Panc1 (cell line): ENCODE measurements around the gene HIPK3. TPM values are rescaled to one million over a fixed set of nuclear protein-coding genes. Genes with fewer than 3 reads are reported as not detected.

ENCODE experiments used
- ATAC-seq: fragments of 200-7000 bp; cut with Tn5 transposase; 2 replicates; pipeline ENCODE4 v1.9.1; 2020; ENCODE audit warnings: mild to moderate bottlenecking, moderate library complexity
- BruUV-seq: library from RNA; stranded (reverse); fragments of 400-500 nt; replicated peaks from 2 replicates; lab custom pipeline; 2021; lab: Mats Ljungman, UMichigan
- CTCF ChIA-PET: fragments of 300-600 bp; sonication (Branson Sonifier 250); formaldehyde crosslinking; loops from one replicate; lab custom pipeline; 2022; ENCODE audit warnings: antibody characterized with exemption; lab: Charles Lee
- POLR2A ChIA-PET: fragments of 300-600 bp; sonication (Branson Sonifier 250); formaldehyde crosslinking; loops from one replicate; lab custom pipeline; 2022; ENCODE audit warnings: antibody characterized with exemption; lab: Charles Lee
- DNase-seq: peaks from one replicate; pipeline ENCODE4 v3.0.0-alpha.2; 2010; ENCODE audit warnings: low read depth, low spot score
- H3K27ac ChIP-seq: 2 replicates; pipeline ENCODE4 v1.5.1; 2011; ENCODE audit warnings: mild to moderate bottlenecking, low read length, inconsistent platforms
- H3K27me3 ChIP-seq: fragments of 200-500 bp; sonication (Bioruptor generic); 2 replicates; pipeline ENCODE4 v1.6.0; 2014; ENCODE audit warnings: low read length, inconsistent platforms; ENCODE audit not compliant: control insufficient read depth, insufficient read depth
- H3K36me3 ChIP-seq: fragments of 200-500 bp; sonication (Bioruptor generic); 2 replicates; pipeline ENCODE4 v1.5.1; 2014; ENCODE audit warnings: inconsistent platforms, mild to moderate bottlenecking, low read length, moderate library complexity; ENCODE audit not compliant: control insufficient read depth, insufficient read depth
- H3K4me1 ChIP-seq: 2 replicates; pipeline ENCODE4 v1.5.1; 2011; ENCODE audit warnings: inconsistent platforms, mild to moderate bottlenecking, low read length, moderate library complexity; ENCODE audit not compliant: control insufficient read depth, insufficient read depth
- H3K4me3 ChIP-seq, 2 experiments: 2 replicates each; pipeline ENCODE4 v1.5.1; 2011 to 2012; ENCODE audit warnings: low read depth in 2 of 2, low read length in 2 of 2, mild to moderate bottlenecking in 2 of 2, inconsistent platforms in 1 of 2, moderate library complexity in 1 of 2
- H3K9me3 ChIP-seq: fragments of 200-500 bp; sonication (Bioruptor generic); 2 replicates; pipeline ENCODE4 v1.5.1; 2014; ENCODE audit warnings: low read depth, mild to moderate bottlenecking, inconsistent platforms, low read length, moderate library complexity; ENCODE audit not compliant: control insufficient read depth, insufficient read depth
- POLR2AphosphoS5 ChIP-seq: IDR thresholded peaks from 2 replicates; pipeline ENCODE4 v1.6.1; 2012; ENCODE audit warnings: mild to moderate bottlenecking, low read depth, low read length, moderate library complexity
- SIN3A ChIP-seq: IDR thresholded peaks from 2 replicates; pipeline ENCODE4 v1.6.1; 2012; ENCODE audit warnings: low read depth, mild to moderate bottlenecking, low read length, moderate library complexity, borderline replicate concordance; ENCODE audit not compliant: insufficient read depth
- TCF7L2 ChIP-seq: IDR thresholded peaks from 2 replicates; pipeline ENCODE4 v1.6.1; 2011; ENCODE audit warnings: mild to moderate bottlenecking, low read depth, low read length, inconsistent platforms
- in situ Hi-C: cut with HindIII; loops from 2 replicates; pipeline ENCODE4 v1.10.0; 2016; ENCODE audit warnings: low sequenced_read_pairs, low pct_unique_long_range_greater_than_20kb
- intact Hi-C: fragments of 100-400 bp; cut with micrococcal nuclease; formaldehyde crosslinking; loops from one replicate; pipeline ENCODE4 v1.10.0; 2022; ENCODE audit not compliant: unreplicated experiment
- total RNA-seq: library from RNA; stranded (reverse); gene quantifications from one replicate; pipeline ENCODE4 v1.2.1, GENCODE V29; 2021; ENCODE audit not compliant: unreplicated experiment
- TF ChIP-seq, protein P1 (sequence below): fragments of 450-650 bp; IDR thresholded peaks from 2 replicates; pipeline ENCODE4 v1.5.1; 2017; ENCODE audit warnings: mild to moderate bottlenecking
- TF ChIP-seq, protein P2 (sequence below), 2 experiments: IDR thresholded peaks; 2 replicates each; pipeline ENCODE4 v1.6.1; 2011 to 2012; ENCODE audit warnings: low read depth in 2 of 2, control low read depth in 1 of 2, low read length in 1 of 2, mild to moderate bottlenecking in 1 of 2, moderate library complexity in 1 of 2; ENCODE audit not compliant: insufficient read depth in 1 of 2

The HIPK3 gene
- total RNA-seq, 1 experiment from 2014 or later: 72.2 TPM

DNA sequence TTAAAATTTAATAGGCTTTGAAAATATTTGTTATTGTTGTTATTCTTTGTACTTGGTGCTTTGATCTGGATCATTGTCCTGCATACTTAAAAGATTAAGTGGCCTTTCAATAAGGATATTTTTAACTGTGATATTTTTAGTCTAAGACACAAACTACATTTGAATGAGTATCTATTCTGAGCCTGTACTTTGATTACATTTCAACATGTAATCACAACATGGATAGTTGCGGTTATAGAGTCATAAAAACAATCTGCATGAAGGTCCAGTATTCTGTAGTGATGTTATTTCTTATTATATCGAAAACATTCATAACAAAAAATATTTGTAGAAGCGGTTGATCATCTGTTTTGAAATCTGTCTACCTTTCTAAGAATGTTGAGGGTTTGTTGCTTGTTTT lies 58.6 kb downstream of the HIPK3 start:
- POLR2A ChIA-PET: no interaction called here
- DNase-seq (no peak), ATAC-seq (no peak)
- Histone ChIP-seq H3K9me3 (no peaks in the 10 kb centered on the region), H3K27me3 (no peaks in the 10 kb centered on the region), H3K27ac (no peak overlapping the region), H3K4me3 (no peak overlapping the region), H3K4me1 (no peaks in the 10 kb centered on the region), H3K36me3 (no peaks in the 10 kb centered on the region)
- in situ Hi-C loops (no loop called here), intact Hi-C loops (no loop called here)
- TF ChIP-seq POLR2AphosphoS5 (no peak), TCF7L2 (no peak), SIN3A (no peak)
- TF ChIP-seq, protein P1, sequence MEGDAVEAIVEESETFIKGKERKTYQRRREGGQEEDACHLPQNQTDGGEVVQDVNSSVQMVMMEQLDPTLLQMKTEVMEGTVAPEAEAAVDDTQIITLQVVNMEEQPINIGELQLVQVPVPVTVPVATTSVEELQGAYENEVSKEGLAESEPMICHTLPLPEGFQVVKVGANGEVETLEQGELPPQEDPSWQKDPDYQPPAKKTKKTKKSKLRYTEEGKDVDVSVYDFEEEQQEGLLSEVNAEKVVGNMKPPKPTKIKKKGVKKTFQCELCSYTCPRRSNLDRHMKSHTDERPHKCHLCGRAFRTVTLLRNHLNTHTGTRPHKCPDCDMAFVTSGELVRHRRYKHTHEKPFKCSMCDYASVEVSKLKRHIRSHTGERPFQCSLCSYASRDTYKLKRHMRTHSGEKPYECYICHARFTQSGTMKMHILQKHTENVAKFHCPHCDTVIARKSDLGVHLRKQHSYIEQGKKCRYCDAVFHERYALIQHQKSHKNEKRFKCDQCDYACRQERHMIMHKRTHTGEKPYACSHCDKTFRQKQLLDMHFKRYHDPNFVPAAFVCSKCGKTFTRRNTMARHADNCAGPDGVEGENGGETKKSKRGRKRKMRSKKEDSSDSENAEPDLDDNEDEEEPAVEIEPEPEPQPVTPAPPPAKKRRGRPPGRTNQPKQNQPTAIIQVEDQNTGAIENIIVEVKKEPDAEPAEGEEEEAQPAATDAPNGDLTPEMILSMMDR: no peak
- TF ChIP-seq, protein P2, sequence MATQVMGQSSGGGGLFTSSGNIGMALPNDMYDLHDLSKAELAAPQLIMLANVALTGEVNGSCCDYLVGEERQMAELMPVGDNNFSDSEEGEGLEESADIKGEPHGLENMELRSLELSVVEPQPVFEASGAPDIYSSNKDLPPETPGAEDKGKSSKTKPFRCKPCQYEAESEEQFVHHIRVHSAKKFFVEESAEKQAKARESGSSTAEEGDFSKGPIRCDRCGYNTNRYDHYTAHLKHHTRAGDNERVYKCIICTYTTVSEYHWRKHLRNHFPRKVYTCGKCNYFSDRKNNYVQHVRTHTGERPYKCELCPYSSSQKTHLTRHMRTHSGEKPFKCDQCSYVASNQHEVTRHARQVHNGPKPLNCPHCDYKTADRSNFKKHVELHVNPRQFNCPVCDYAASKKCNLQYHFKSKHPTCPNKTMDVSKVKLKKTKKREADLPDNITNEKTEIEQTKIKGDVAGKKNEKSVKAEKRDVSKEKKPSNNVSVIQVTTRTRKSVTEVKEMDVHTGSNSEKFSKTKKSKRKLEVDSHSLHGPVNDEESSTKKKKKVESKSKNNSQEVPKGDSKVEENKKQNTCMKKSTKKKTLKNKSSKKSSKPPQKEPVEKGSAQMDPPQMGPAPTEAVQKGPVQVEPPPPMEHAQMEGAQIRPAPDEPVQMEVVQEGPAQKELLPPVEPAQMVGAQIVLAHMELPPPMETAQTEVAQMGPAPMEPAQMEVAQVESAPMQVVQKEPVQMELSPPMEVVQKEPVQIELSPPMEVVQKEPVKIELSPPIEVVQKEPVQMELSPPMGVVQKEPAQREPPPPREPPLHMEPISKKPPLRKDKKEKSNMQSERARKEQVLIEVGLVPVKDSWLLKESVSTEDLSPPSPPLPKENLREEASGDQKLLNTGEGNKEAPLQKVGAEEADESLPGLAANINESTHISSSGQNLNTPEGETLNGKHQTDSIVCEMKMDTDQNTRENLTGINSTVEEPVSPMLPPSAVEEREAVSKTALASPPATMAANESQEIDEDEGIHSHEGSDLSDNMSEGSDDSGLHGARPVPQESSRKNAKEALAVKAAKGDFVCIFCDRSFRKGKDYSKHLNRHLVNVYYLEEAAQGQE (IDR thresholded peaks at IDR 0.05; ENCODE audit: insufficient read depth in 1 of 2, low read depth in 2 of 2, low read length in 1 of 2): no peak
- CTCF ChIA-PET: no interaction called here
- no TSS peak for BruUV-seq

DNA sequence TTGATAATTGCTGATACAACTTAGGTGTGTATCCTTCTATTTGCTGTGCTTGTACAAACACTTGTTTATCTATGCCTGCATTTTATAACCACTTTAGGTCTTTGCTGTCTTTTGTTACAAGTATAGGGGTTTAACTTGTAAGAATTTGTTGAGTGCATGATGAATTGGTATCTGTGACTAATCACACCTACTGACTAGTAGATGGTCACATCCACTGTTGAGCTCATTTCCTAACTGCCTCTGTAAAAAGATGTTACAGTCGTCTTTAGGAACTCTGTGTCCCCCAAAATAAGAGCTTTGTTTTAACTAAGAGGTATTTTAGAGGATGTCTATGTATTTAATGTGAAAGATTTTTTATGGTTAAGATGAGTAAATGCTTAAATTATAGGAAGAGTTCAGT lies 60.5 kb downstream of the HIPK3 start:
- BruUV-seq: no TSS peak
- intact Hi-C loops: no loop called here
- no peak for TF ChIP-seq POLR2AphosphoS5
- TF ChIP-seq SIN3A: no peak
- TF ChIP-seq, protein P1: no peak
- no peak for TF ChIP-seq TCF7L2
- TF ChIP-seq, protein P2 (IDR thresholded peaks at IDR 0.05; ENCODE audit: insufficient read depth in 1 of 2, low read depth in 2 of 2, low read length in 1 of 2): no peak
- H3K4me1 ChIP-seq: no peaks in the 10 kb centered on the region
- no peak overlapping the region for H3K27ac ChIP-seq
- H3K27me3 ChIP-seq: no peaks in the 10 kb centered on the region
- no peak for ATAC-seq
- H3K36me3 ChIP-seq: no peaks in the 10 kb centered on the region
- no peak for DNase-seq
- H3K4me3 ChIP-seq: no peak overlapping the region
- ChIA-PET POLR2A (interaction anchor here (0.7 kb wide), 1 partner anchor 159 kb away, joined by 5 read pairs; no protein-coding TSS in a partner anchor), CTCF (interaction anchor here (0.7 kb wide), 1 partner anchor 152 kb away, joined by 3 read pairs; no protein-coding TSS in a partner anchor)
- in situ Hi-C loops: no loop called here
- H3K9me3 ChIP-seq: no peaks in the 10 kb centered on the region
